Rectal smooth muscle tissue (tissue), 1 donor: ENCODE results near the gene SORT1.

Experiments
- H3K27ac ChIP-seq: one replicate; pipeline ENCODE4 v1.7.0; 2013; ENCODE audit warnings: low read depth, low read length, inconsistent platforms
- H3K27me3 ChIP-seq: one replicate; pipeline ENCODE4 v1.7.0; 2013; ENCODE audit warnings: low read length; ENCODE audit not compliant: control insufficient read depth, insufficient read depth
- H3K36me3 ChIP-seq: one replicate; pipeline ENCODE4 v1.7.0; 2013; ENCODE audit warnings: low read length; ENCODE audit not compliant: control insufficient read depth, insufficient read depth
- H3K4me1 ChIP-seq: one replicate; pipeline ENCODE4 v1.7.0; 2013; ENCODE audit warnings: low read length; ENCODE audit not compliant: control insufficient read depth, insufficient read depth
- H3K4me3 ChIP-seq: one replicate; pipeline ENCODE4 v1.7.0; 2013; ENCODE audit warnings: low read length
- H3K9ac ChIP-seq: one replicate; pipeline ENCODE4 v1.7.0; 2013; ENCODE audit warnings: low read length

The SORT1 gene

DNA sequence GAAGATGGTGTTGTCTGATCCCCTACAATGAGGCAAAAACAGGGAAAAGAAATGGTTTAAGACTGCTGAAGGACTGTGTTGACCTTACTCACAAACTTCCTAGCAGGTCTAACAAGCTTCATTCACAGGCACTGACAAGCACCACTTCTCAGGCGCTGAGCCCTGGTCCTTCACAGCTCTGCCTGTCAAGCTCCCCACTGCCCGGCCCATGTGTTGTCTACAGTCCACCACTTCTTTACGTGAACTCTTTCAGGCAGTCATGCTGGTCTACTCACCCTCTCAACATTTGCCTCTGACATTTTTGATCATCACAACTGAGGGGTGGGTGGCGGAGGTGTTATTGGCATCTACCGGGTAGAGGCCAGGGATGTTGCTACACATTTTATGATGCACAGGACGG, 50.2 kb downstream of the SORT1 start:
- Histone ChIP-seq H3K9ac (no peak overlapping the region), H3K36me3 (no peaks in the 10 kb centered on the region), H3K4me3 (no peak overlapping the region), H3K27me3 (no peaks in the 10 kb centered on the region), H3K4me1 (no peaks in the 10 kb centered on the region), H3K27ac (no peak overlapping the region)

- H3K4me1 ChIP-seq, result no peaks in the 10 kb centered on the region
- H3K36me3 ChIP-seq, result peaks cover 2% of the 10 kb centered on the region
- H3K4me3 ChIP-seq, result no peak overlapping the region
- H3K27ac ChIP-seq, result no peak overlapping the region
- no peak overlapping the region for H3K9ac ChIP-seq
- no peaks in the 10 kb centered on the region for H3K27me3 ChIP-seq
These were observed 55.5 kb downstream of the SORT1 start for GRCh38 chr1:109341944-109342930.

GRCh38 chr1:109338608-109339007, 59.1 kb downstream of the SORT1 start:
- H3K4me3 ChIP-seq, result no peak overlapping the region
- H3K9ac ChIP-seq, result no peak overlapping the region
- no peaks in the 10 kb centered on the region for H3K27me3 ChIP-seq
- no peaks in the 10 kb centered on the region for H3K4me1 ChIP-seq
- H3K27ac ChIP-seq, result no peak overlapping the region
- peaks cover 11% of the 10 kb centered on the region for H3K36me3 ChIP-seq

- H3K4me3 ChIP-seq, result no peak overlapping the region
- H3K36me3 ChIP-seq, result peaks cover 11% of the 10 kb centered on the region
- H3K4me1 ChIP-seq, result no peaks in the 10 kb centered on the region
- no peak overlapping the region for H3K9ac ChIP-seq
- no peaks in the 10 kb centered on the region for H3K27me3 ChIP-seq
- H3K27ac ChIP-seq, result no peak overlapping the region
These were observed 59.6 kb downstream of the SORT1 start for GRCh38 chr1:109338091-109338490.

DNA sequence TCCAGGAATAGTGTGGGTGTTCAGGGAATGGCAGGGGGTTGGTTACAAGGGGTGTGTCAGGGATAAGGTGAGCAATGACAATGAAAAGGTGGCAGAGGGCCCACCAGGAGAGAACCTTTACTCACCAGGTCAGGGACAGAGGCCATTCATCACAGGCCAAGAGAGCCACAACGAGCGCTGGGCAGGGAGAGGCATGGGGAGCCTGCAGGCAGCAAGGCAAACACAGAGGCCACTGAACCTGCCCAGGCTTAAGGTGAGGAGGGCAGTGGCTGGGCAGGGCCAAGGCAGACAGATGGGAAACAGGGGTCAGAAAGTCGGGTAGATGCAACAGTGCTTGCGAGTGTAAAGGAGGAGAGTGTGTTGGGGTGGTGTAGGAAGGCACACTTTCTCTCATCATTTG, 62.6 kb downstream of the SORT1 start:
- Histone ChIP-seq H3K4me1 (no peaks in the 10 kb centered on the region), H3K36me3 (peaks cover 11% of the 10 kb centered on the region), H3K4me3 (no peak overlapping the region), H3K9ac (no peak overlapping the region), H3K27me3 (no peaks in the 10 kb centered on the region), H3K27ac (no peak overlapping the region)

DNA sequence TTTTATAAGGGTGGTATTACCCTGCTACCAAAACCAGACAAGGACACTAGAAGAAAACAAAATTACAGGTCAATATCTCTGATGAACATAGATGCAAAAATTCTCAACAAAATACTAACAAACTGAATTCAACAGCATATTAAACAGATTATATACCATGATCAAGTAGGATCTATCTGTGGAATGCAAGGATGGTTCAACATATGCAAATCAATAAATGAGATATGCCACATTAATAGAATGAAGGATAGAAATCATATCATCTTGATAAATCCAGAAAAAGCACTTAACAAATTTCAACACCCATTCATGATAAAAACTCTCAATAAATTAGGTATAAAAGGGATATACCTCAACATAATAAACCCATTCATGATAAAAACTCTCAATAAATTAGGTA, 66.6 kb downstream of the SORT1 start:
- Histone ChIP-seq H3K27ac (no peak overlapping the region), H3K9ac (no peak overlapping the region), H3K4me3 (no peak overlapping the region), H3K36me3 (peaks cover 6% of the 10 kb centered on the region), H3K27me3 (no peaks in the 10 kb centered on the region), H3K4me1 (no peaks in the 10 kb centered on the region)

DNA sequence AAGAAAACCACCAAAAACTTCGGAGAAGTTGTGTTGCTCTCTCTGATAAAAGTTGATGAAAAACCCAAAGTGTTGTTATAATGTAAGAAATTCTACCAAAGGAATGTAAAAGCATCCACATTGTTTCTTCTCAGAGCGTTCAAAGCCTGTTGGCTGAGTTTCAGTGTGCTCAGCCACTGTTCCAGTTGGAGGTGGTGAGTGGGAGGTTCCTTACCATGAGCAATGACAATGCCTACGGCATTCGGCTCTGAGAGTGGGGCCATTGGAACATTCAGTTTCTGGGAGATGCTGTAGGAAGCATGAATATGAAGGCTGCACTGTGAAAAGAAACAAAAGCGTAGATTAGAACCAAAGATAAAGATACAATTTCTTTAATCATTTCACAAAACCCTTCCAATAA, 70.4 kb downstream of the SORT1 start:
- H3K4me3 ChIP-seq, result no peak overlapping the region
- H3K36me3 ChIP-seq, result no peaks in the 10 kb centered on the region
- no peak overlapping the region for H3K27ac ChIP-seq
- H3K9ac ChIP-seq, result no peak overlapping the region
- no peaks in the 10 kb centered on the region for H3K4me1 ChIP-seq
- H3K27me3 ChIP-seq, result no peaks in the 10 kb centered on the region

DNA sequence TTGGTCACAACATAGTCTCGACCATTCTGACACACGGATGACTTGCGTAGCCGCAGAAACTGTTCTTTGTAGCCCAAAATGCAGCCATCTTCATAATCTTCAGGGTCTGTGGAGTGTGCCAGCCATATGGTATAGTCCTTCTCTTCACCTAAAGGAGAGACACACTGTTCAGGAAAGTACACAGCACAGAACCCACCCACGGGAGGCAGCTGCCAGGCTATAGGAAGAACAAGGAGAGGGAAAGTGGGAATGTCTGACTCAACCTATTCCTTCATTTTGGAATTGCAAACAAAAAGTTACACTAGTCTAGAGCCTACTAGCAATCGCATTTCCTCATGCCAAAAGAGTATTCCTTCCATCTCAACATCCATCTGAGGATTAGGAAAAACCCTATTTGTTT, 74.7 kb downstream of the SORT1 start:
- Histone ChIP-seq H3K36me3 (peaks cover 14% of the 10 kb centered on the region), H3K4me1 (no peaks in the 10 kb centered on the region), H3K9ac (no peak overlapping the region), H3K27me3 (no peaks in the 10 kb centered on the region), H3K27ac (no peak overlapping the region), H3K4me3 (no peak overlapping the region)

GRCh38 chr1:109319114-109319513, 78.6 kb downstream of the SORT1 start:
- Histone ChIP-seq H3K27ac (no peak overlapping the region), H3K4me1 (no peaks in the 10 kb centered on the region), H3K4me3 (no peak overlapping the region), H3K27me3 (no peaks in the 10 kb centered on the region), H3K9ac (no peak overlapping the region), H3K36me3 (peaks cover 17% of the 10 kb centered on the region)

GRCh38 chr1:109316506-109316905, 81.2 kb downstream of the SORT1 start:
- Histone ChIP-seq H3K4me3 (no peak overlapping the region), H3K4me1 (no peaks in the 10 kb centered on the region), H3K9ac (no peak overlapping the region), H3K27me3 (no peaks in the 10 kb centered on the region), H3K27ac (no peak overlapping the region), H3K36me3 (peaks cover 15% of the 10 kb centered on the region)

DNA sequence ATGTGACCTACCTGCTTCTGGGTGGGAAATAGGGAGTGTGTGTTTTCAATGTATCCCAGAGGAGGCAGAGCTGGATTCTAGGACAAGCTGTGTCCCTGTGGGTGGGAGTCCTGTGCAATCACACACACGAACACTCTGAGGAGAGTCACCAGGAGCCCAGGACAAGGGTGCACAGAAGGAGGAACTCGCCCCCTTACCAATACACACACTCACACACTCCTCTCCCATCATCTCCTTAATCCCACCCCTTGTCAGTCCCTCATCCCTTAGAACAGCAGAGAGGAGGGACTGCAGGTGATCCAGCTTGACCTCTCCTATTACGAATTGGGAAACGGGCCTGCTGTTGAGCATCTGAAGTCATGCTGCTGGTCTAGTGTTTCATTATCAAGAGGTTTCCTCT, 82.4 kb downstream of the SORT1 start:
- Histone ChIP-seq H3K4me3 (no peak overlapping the region), H3K27me3 (no peaks in the 10 kb centered on the region), H3K36me3 (peaks cover 10% of the 10 kb centered on the region), H3K4me1 (no peaks in the 10 kb centered on the region), H3K27ac (no peak overlapping the region), H3K9ac (no peak overlapping the region)

- Histone ChIP-seq H3K36me3 (peaks cover 10% of the 10 kb centered on the region), H3K4me1 (no peaks in the 10 kb centered on the region), H3K27me3 (no peaks in the 10 kb centered on the region), H3K4me3 (no peak overlapping the region), H3K27ac (no peak overlapping the region), H3K9ac (no peak overlapping the region)
These were observed 82.9 kb downstream of the SORT1 start for GRCh38 chr1:109314795-109315194.
